HG02981 (cell line): Measurements from ENCODE around the gene RERE.
"Not testable (repeated sequence)": the region's sequence is repeated elsewhere in the genome, so short reads cannot be mapped to it uniquely, and the experiment has no call there.

ENCODE experiments used
- ATAC-seq: cut with Tn5 transposase; IDR thresholded peaks from one replicate; pipeline ENCODE4 v1.9.1; 2021; ENCODE audit warnings: mild to moderate bottlenecking, moderate library complexity; ENCODE audit not compliant: unreplicated experiment

RERE gene

DNA sequence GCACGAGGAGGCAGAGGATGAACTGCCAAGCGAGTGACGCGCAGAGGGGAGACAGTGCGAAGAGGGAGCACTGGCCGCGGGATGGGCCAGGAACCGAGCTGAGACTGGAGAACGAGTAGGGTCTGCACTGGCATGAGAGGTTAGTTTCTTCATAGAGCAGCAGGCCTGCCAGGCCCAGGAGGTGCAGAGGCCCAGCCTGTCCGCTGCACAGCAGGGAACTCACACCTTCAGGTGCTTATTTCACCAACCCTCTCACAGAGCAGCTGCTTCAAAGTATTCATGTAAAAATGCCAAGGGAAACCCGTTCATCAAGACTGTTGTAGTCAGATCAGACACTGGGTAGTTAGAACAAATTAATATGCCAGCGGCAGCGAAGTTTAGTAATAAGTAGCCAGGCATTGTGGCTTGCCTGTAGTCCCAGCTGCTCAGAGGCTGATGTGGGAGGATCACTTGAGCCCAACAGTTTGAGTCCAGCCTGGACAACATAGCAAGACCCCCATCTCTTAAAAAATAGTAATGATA is 355.0 kb downstream of the RERE start:
- no peak for ATAC-seq

DNA sequence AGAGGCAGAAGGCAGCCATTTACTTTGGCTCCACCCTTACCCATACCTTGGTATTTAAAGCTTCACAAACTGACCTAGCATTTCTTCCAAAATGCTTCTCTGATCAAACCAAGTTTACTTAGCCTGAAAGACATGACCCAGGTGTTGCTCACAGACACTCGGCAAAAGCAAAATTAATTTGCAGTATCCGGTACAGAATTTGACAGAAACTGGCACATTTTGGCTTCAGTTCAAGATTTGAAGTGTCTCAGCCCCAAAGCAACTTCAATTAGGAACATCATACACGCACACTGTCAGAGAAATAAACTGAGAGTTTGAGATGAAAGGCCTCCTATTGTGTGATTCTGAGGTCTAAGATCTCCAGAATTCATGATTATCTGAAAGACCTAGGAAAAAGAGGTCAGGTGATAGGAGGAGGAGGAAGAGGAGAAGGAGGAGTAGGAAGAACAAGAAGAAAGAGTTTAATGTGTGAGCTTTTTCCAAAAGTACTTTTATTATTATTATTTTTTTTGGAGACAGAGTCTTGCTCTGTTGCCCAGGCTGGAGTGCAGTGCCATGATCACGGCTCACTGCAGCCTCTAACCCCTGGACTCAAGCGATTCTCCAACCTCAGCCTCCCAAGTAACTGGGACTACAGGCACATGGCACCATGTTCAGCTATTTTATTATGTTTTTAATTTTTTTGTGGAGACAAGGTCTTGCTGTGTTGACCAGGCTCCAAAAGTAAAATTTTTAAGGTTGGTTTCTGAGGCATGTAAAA is 355.9 kb downstream of the RERE start:
- no peak for ATAC-seq

DNA sequence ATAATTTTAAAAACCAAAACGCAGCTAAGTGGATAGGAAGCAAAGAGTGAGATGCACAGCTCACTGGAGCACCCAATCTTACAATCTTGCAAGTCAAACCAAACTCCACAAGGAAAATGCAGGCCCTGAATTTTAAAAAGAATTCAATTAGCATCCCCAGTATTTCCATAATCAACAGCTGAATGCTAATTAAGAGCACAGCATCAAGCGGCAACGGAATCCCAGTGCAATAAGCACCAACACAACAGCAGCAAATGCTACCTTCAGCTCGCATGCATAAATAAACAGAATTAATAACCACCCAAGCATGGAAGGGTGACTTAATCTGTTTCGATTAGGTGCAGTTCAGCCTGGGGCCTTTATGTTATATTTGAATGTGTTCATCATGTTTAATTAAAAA is 356.7 kb downstream of the RERE start:
- ATAC-seq, result no peak

DNA sequence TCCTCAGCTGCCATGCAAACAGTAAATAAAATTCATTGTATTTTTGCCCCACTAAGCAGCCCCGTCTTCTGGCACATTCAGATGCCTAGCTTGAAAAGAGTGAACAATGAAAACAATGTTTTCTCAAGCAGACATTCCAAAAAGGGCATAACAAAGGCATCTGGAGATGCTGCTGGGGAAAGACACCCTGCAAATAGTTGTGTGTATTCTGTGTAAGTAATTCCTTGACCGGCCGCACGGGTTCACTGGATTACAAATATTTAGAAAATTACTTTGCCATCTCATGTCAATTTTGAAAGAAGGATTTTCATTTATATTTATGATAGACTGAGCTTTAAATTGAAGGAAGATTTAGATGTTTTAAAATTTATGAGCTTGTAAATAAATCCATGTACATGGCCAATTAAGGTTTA is 357.3 kb downstream of the RERE start:
- no peak for ATAC-seq

DNA sequence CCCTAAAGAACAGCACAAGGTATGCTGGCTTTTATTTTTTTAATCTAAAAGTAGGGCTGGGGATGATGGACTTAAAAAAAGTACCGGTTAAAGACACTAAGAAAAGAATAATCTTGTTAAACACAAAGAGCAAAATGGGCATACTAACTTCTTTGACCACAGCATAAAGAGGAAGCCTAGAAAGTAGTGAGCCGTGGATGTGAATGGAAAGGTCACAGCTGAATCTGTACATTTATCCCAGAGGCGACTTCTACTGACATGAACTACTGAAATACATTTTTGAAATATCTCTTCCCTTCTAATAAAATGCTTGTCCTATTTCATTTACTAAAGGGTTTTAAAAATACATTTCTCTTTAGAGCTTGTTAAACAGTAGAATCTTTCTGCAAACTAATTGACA is 358.8 kb downstream of the RERE start:
- no peak for ATAC-seq

DNA sequence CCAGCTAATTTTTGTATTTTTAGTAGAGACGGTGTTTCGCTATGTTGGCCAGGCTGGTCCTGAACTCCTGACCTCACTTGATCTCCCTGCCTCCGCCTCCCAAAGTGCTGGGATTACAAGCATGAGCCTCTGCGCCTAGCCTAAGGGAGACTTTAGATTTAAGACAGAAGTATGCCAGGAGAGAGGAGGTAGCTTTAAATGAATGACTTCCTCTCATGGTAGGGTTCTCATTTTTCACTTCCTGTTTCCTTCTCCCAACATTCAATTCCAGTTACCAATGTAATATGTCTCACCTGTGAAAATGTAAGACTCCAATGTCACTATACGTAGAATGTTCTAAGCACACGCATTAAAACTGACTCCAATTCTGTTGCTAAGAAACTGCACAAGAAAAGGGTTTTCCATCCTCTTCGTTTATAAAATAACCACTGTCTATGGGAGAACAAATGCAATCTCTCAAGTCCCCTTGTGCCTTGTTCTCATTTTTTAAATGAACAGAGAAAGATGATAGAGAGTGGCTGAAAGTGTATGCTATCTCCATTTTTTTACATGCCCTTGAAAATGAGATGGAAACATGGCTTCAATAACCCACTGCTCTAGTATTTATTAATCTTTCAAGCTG is 359.6 kb downstream of the RERE start:
- ATAC-seq, result no peak

DNA sequence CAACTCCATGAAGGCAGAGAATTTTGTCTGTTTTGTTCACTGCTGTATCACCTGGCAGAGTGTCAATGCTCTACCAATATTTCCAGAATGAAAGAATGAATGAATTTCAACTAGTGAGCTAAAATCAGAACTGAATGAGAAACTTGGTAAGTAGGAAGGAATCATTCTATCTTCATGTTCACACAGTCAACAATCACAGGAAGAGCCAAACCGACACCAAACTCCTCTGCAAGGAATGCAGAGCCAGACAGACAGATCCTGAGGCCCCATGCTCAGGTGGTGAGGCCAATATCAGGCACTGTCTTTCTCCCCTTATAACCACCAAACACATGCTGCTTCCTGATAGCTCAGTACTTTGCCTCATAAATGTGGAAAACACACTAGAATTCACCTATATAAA is 360.4 kb downstream of the RERE start:
- no peak for ATAC-seq

DNA sequence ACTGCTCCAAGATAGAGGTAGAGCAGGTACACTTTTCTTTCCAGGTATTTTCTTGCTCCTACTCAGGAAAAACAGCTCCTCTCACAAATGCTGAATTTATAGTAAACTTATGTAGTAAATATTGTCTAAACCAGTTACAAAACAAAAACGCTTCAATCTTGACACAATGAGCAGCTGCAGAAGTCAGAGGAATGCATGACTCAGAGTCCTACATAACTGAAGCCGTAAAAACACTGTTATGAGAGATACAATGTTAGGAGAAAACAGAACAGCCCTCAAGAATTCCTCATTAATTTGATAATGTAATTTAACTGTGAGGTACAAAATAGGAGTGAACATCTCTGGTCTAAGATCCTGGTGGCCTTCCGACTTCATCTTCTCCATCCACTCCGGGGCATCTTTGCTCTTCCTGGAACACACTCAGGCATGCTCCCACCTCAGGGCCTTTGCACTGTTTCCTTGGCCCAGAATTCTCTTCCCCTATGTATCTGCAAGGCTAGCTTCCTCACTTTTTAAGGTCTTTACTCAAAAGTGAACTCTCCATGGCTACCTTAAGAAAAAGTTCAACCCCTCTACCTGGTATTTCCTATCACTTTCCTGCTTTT is 361.0 kb downstream of the RERE start:
- no peak for ATAC-seq

DNA sequence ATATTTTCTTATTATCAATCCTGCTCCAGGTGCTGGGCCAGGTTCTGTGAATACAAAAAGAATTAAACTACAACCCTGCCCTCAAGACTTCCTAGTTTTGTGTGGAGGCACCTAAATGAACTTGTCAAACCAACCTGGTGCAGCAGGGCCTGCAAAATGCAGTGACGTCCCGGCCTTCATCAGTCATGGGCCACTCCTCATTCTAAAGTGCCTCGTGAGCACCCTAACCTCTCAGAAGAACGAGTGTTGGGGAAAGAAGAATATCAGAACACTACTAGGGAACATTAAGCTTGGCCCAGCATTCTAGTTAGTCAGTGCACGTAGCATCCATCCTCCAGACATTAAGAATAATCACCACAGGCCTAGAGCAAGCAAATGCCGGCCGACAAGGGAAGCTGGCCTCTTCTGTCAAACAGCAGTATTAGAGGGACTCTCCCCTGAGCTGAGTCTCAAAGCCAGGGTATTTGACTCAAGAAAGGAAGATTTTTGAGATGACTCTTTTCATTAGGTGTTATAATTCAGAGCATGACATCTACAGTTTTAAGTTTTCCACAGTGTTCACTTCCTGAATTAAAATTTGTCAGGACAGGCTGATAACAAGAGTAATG is 361.6 kb downstream of the RERE start:
- ATAC-seq, result no peak

DNA sequence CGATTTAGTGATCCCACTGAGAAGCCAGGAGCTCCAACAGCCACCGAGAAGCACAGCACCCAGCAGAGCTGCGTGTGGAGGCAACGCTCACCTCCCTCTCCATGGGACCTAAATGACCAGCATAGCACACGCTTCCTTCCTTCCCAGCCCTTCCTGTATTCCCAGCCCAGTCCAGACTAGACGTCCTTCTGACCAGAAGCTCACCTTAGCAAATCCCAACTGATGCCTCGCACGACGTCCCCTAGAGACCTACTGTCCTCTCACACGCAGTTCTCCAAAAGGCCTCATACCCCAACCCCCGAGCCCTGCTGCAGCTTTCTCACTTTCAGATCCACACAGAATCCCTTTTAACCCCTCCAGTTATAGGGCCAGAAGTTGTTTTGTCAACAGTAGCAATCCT is 367.1 kb downstream of the RERE start:
- no peak for ATAC-seq

DNA sequence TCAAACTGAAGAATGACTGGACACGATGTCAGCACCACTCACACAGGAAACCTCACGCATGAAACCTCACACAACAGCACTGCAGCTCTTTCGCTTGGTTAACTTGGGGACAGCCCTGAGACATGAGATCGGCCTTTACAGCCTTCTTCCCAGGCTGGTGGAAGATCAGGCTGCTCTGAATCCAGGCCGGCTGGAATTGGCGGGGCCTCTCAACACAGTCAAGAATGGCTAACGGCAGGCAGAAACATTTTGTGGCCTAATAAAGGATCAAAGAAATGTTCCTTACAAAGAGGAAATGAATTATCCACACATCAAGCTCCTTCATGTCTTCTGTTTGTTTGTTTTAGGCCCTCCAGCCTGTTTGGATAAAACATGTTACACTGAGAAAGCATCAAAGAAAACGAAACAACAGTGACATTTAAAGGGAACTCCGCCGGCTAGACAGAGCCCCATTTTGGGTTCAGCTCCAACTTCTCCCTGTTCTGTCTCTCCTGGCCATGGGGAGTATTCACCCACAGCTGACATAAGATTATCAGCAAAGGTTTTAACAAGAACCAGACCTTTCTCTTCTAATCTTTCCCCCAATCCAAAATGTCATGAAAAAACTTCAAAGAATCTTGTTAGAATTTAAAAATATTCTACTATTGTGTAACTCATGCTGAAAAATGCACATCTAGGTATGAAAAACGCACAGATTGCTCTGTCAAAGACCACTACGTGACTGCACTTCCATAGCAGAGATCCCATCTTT is 368.4 kb downstream of the RERE start:
- ATAC-seq, result no peak

DNA sequence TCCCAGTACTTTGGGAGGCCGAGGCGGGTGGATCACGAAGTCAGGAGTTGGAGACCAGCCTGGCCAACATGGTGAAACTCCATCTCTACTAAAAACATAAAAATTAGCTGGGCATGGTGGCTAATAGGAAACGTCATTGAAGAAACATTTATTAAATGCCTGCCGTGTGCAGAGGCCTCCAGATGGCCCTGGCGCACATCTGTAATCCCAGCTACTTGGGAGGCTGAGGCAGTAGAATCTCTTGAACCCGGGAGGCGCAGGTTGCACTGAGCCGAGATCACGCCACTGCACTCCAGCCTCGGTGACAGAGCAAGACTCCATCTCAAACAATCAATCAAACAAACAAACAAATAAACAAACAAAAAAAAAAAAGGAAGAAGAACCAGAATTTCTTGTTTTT is 368.9 kb downstream of the RERE start:
- ATAC-seq, result not testable (repeated sequence)

DNA sequence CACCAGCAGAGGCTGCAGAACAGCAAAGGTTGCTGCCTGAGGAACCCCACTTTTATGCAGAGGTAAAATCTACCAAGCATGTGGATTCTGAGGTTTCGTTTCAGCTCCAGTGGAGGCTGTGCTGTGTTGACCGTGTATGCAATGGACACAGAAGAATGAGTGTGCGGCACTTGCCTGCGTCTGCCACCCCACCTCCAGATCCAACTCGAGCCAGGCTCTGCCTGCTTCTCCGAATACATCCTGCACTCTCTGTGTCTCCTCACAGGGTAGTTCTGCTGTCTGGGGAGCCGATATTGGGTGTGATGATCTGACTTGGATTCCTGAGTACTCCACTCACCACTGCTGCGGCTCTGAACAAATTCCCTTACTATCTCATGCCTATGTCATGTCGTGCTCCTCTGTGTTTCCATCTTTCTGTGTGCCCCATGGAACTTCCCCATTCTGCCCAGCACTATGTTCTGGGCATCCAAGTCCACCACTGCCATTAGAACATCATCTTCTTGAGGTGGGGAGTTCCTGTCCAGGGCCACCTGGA is 369.8 kb downstream of the RERE start:
- ATAC-seq, result no peak

DNA sequence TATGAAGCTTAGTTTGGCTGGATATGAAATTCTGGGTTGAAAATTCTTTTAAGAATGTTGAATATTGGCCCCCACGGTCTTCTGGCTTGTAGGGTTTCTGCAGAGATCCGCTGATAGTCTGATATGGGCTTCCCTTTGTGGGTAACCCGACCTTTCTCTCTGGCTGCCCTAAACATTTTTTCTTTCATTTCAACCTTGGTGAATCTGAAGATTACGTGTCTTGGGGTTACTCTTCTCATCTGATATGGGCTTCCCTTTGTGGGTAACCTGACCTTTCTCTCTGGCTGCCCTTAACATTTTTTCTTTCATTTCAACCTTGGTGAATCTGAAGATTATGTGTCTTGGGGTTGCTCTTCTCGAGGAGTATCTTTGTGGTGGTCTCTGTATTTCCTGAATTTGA is 371.3 kb downstream of the RERE start:
- ATAC-seq, result not testable (repeated sequence)

DNA sequence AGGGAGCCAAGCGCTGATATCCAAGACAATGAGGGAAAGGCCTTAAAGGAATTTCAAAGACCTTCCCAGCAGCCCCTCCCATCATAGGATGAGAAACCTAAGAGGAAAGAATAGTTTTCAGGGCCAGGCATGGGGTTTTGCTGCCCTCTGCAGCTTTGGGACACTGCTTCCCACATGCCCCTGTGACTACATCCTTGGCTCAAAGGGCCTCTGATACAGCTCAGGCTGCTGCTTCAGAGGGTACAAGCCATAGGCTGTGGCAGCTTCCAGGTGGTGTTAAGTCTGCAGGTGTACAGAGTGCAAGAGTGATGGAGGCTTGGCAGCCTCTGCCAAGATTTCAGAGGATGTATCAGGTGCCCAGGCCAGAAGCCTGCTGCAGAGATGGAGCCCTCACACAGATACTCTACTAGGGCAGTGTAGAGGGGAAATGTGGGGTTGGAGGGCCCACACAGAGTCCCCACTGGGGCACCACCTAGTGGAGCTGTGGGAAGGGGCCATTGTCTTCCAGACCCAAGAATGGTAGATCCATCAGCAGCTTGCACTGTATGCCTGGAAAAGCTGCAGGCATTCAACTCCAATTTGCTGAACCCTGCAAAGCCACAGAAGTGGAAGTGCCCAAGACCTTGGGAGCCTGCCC is 373.8 kb downstream of the RERE start:
- no peak for ATAC-seq

DNA sequence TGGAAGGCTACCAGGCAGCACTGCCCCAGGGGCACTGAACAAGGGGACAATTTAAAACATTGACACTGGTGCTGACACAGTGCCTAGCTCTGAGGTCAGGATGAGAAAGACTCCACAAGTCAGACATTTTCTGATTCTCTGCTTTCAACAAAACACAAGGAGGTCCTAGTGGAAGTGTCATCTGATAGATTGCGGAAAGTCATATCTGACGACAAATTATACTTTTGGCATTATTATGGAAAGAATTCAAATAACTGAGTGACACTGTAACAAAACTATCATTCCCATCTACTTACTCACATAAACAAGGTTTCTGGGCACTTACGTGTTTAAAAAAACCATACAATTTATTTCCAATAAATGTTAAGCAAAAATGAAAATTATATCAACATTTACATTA is 376.0 kb downstream of the RERE start:
- no peak for ATAC-seq

DNA sequence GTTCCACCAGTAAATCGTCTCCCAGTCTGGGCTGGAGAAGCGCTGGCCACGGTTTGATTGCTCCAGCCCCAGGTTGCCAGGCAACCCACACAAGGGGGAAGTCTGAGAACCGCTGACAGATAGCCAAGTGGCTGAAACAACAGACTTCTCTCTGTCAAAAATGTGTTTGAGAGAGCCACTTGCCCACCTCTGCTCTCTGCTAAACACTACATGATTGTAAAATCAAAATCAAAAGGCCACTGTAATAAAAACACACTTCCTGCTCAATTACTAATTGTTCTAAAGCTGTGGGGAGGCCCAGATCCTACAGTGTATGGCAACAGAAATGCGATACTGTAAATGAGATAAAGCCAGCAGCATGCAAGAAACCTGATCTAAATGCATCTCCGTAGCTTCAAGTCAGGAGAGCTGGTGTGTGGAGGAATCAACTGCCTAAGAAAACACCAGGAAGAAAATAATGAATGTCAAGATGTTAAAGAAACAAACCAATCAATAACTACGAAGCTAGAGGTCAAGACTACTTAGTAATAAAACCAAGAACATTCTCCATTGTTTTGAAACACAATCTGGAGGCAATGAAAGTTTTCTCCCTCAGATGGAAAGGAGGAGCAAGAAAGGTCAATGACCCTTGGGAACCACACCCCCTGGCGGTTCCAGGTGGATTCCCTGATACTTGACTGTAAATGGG is 378.3 kb downstream of the RERE start:
- peak; percentile 80 for ATAC-seq

DNA sequence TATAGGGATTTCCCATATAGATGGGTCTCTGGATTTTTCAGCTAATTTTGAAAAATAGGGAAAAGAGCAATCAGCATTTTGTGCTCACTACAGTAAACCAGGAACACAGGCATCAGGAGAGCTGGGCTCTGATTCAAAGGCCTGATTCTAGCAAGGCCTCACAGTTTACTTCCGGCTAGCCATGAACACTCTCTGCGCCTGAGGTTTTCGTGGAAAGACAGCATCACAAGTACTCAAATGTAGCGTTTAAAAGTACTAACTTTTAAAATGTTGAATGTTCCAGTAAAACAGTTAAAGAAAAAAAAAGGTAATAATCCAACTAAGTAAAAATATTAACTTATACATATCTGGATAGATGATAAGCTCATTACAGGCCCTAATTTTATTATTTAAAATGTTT is 379.0 kb downstream of the RERE start:
- no peak for ATAC-seq

DNA sequence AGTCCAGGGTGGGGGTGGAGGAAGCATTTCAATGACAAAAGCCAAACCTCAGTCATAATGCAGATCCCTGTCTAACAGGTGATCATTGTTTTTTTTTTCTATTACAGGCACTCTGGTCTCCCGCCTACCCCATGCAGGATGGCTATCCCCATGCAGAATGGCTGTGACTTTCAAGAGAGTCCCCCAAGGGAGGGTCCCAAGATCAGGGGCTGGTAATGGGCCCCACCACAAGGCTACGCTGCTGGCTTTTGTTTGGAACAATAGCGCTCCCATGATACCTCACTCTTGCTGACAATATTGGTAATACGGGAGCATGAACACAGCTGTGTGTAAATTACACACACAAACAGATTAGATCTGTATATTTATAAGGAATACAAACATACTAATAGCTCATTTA is 380.1 kb downstream of the RERE start:
- no peak for ATAC-seq
